ENCODE measurements around the gene STAP1. TPM values are rescaled to one million over a fixed set of nuclear protein-coding genes. Genes with fewer than 3 reads are reported as not detected.

The STAP1 gene
- total and polyA plus RNA-seq, 10 of the 15 experiments (the other 5 are each of a cell fraction or from before 2014, with no cell fraction given): 4.6 to 19.4 (median 9.4) TPM

- Histone ChIP-seq H3K27ac (ENCODE audit: control insufficient read depth, insufficient read depth) (no peak overlapping the region), H3K36me3 (ENCODE audit: control insufficient read depth in 2 of 2, insufficient read depth in 2 of 2, low read length in 1 of 2) (peaks cover 3% of the 10 kb centered on the region in 2 experiments; a peak in 3 of 4 replicates), H3K4me2 (ENCODE audit: control insufficient read depth, insufficient read depth) (no peak overlapping the region), H3K9me3 (replicated peaks; ENCODE audit: control insufficient read depth, insufficient read depth, low read length) (no peaks in the 10 kb centered on the region), H4K20me1 (ENCODE audit: control insufficient read depth, insufficient read depth) (no peaks in the 10 kb centered on the region), H3K27me3 (replicated peaks in 1 of 2; ENCODE audit: control insufficient read depth in 2 of 2, insufficient read depth in 2 of 2, low read length in 1 of 2) (no peaks in the 10 kb centered on the region), H3K4me1 (ENCODE audit: control insufficient read depth, insufficient read depth, low read length) (no peaks in the 10 kb centered on the region), H3K4me3 (no peak overlapping the region), H3K9ac (ENCODE audit: control insufficient read depth, insufficient read depth, low read length) (no peak overlapping the region), H3K79me2 (ENCODE audit: control insufficient read depth, insufficient read depth, low read length) (peaks cover 12% of the 10 kb centered on the region), H2AFZ (ENCODE audit: control insufficient read depth, low read depth, low read length) (no peak overlapping the region)
- CTCF ChIA-PET: no interaction called here
- WGBS (ENCODE audit: insufficient coverage, insufficient replicate concordance, low lambda C conversion rate, missing lambda C conversion rate): 17% methylated on average over 1 of the region's 1 CpG
- peak; percentile 62 for ATAC-seq
- RAD21 ChIA-PET (ENCODE audit: unreplicated experiment): no interaction called here
- POLR2A ChIA-PET: no interaction called here
- TF ChIP-seq IKZF1 (conservative IDR thresholded peaks at IDR 0.05) (no peak), HDAC2 (IDR thresholded peaks at IDR 0.05) (no peak), HDGF (IDR thresholded peaks at IDR 0.05) (no peak), RELA (IDR thresholded peaks at IDR 0.05; ENCODE audit: borderline replicate concordance, partially characterized antibody) (no peak), JUNB (IDR thresholded peaks at IDR 0.05) (peak; percentile 28; the same call in 1 of the 2 replicates)
- FAIRE-seq: no peak
- in situ Hi-C loops (cut with MboI) (no loop called here), intact Hi-C loops (cut with micrococcal nuclease; ENCODE audit: unreplicated experiment) (no loop called here)
- SMC1A ChIA-PET (ENCODE audit: uncharacterized antibody, unreplicated experiment): no interaction called here
- no TSS peak for BruUV-seq (replicated peaks)
- no peak for DNase-seq (ENCODE audit: low read depth, low spot score)
Observed at GRCh38 chr4:67521506-67521905, 37.0 kb upstream of the STAP1 start.

GRCh38 chr4:67522230-67522629 is 36.3 kb upstream of the STAP1 start:
- Histone ChIP-seq H3K27me3 (replicated peaks in 1 of 2; ENCODE audit: control insufficient read depth in 2 of 2, insufficient read depth in 2 of 2, low read length in 1 of 2) (no peaks in the 10 kb centered on the region), H3K4me2 (ENCODE audit: control insufficient read depth, insufficient read depth) (no peak overlapping the region), H3K27ac (ENCODE audit: control insufficient read depth, insufficient read depth) (no peak overlapping the region), H3K4me1 (ENCODE audit: control insufficient read depth, insufficient read depth, low read length) (no peaks in the 10 kb centered on the region), H2AFZ (ENCODE audit: control insufficient read depth, low read depth, low read length) (no peak overlapping the region), H3K36me3 (ENCODE audit: control insufficient read depth in 2 of 2, insufficient read depth in 2 of 2, low read length in 1 of 2) (peaks cover 3% of the 10 kb centered on the region in 2 experiments; a peak in 3 of 4 replicates), H3K79me2 (ENCODE audit: control insufficient read depth, insufficient read depth, low read length) (peaks cover 12% of the 10 kb centered on the region), H3K9ac (ENCODE audit: control insufficient read depth, insufficient read depth, low read length) (no peak overlapping the region), H3K9me3 (replicated peaks; ENCODE audit: control insufficient read depth, insufficient read depth, low read length) (no peaks in the 10 kb centered on the region), H4K20me1 (ENCODE audit: control insufficient read depth, insufficient read depth) (no peaks in the 10 kb centered on the region), H3K4me3 (no peak overlapping the region)
- FAIRE-seq (no peak), DNase-seq (ENCODE audit: low read depth, low spot score) (no peak), ATAC-seq (no peak)
- WGBS (ENCODE audit: insufficient coverage, insufficient replicate concordance, low lambda C conversion rate, missing lambda C conversion rate): 95% methylated on average over 2 of the region's 2 CpGs
- POLR2A ChIA-PET: no interaction called here
- SMC1A ChIA-PET (ENCODE audit: uncharacterized antibody, unreplicated experiment): no interaction called here
- no TSS peak for BruUV-seq (replicated peaks)
- TF ChIP-seq ZNF592 (IDR thresholded peaks at IDR 0.05) (no peak), IRF3 (IDR thresholded peaks at IDR 0.05) (no peak), RCOR1 (conservative IDR thresholded peaks at IDR 0.05; ENCODE audit: low read depth, low read length) (no peak), EGR1 (IDR thresholded peaks at IDR 0.05; ENCODE audit: borderline replicate concordance in 1 of 2, low read depth in 2 of 2, low read length in 2 of 2) (no peak)
- in situ Hi-C loops (cut with MboI) (no loop called here), intact Hi-C loops (cut with micrococcal nuclease; ENCODE audit: unreplicated experiment) (no loop called here)
- CTCF ChIA-PET: no interaction called here
- RAD21 ChIA-PET (ENCODE audit: unreplicated experiment): no interaction called here

Measured in GM12878 (cell line).